Right renal pelvis (tissue), 4 donors: Measurements from ENCODE around the gene ZNF14. TPM values are rescaled to one million over a fixed set of nuclear protein-coding genes. Genes with fewer than 3 reads are reported as not detected.
"Not testable (repeated sequence)": the region's sequence is repeated elsewhere in the genome, so short reads cannot be mapped to it uniquely, and the experiment has no call there.

Experiments used
- DNase-seq, 4 donors: peaks; one replicate each; pipeline ENCODE4 v3.0.0-alpha.2; 2013; ENCODE audit warnings: low read depth in 4 of 4, low spot score in 3 of 4, missing footprints in 1 of 4
- polyA plus RNA-seq, 4 donors: library from polyadenylated mRNA; unstranded; fragments of 120-200 nt; gene quantifications; one replicate each; pipeline ENCODE4 v1.2.1, GENCODE V29; 2013; ENCODE audit not compliant: insufficient read length in 4 of 4

Gene ZNF14
- polyA plus RNA-seq, 4 donors: 14.5 to 17.8 (median 16.9) TPM

- no peak for DNase-seq
Observed at GRCh38 chr19:19697589-19697988, 35.3 kb downstream of the ZNF14 start.

- DNase-seq: no peak
Observed at GRCh38 chr19:19696386-19696785, 36.5 kb downstream of the ZNF14 start.

GRCh38 chr19:19691683-19692082 lies 41.2 kb downstream of the ZNF14 start:
- no peak for DNase-seq

GRCh38 chr19:19689023-19689422 lies 43.9 kb downstream of the ZNF14 start:
- DNase-seq: not testable (repeated sequence)

- DNase-seq: no peak
Observed at GRCh38 chr19:19687090-19687489, 45.8 kb downstream of the ZNF14 start.

- no peak for DNase-seq
Observed at GRCh38 chr19:19686580-19686979, 46.3 kb downstream of the ZNF14 start.

GRCh38 chr19:19686119-19686518 lies 46.8 kb downstream of the ZNF14 start:
- DNase-seq: not testable (repeated sequence)

GRCh38 chr19:19679176-19680073 lies 53.5 kb downstream of the ZNF14 start:
- DNase-seq: no peak

- no peak for DNase-seq
Observed at GRCh38 chr19:19677579-19677978, 55.3 kb downstream of the ZNF14 start.

GRCh38 chr19:19674315-19674714 lies 58.6 kb downstream of the ZNF14 start:
- DNase-seq: no peak

- DNase-seq: no peak
Observed at GRCh38 chr19:19672816-19673215, 60.1 kb downstream of the ZNF14 start.

GRCh38 chr19:19670070-19670551 lies 62.8 kb downstream of the ZNF14 start:
- no peak for DNase-seq

- peak; percentile 82 to 91 (median 85) for DNase-seq
Observed at GRCh38 chr19:19668230-19669012, 64.5 kb downstream of the ZNF14 start, which contains the start of gene ZNF101. Gene ZNF101, plus strand, starts transcription at chr19:19668839. Its CDS starts 125 bp downstream, at chr19:19668964.

- not testable (repeated sequence) for DNase-seq
Observed at GRCh38 chr19:19665420-19665948, 67.4 kb downstream of the ZNF14 start.

- peak; percentile 89 to 93 (median 92) for DNase-seq
Observed at GRCh38 chr19:19663256-19664120, 69.4 kb downstream of the ZNF14 start, which contains the start of gene ATP13A1. Gene ATP13A1, minus strand, starts transcription at chr19:19663676. Its CDS starts 10 bp downstream, at chr19:19663666.

GRCh38 chr19:19662871-19663255 lies 70.0 kb downstream of the ZNF14 start:
- no peak for DNase-seq

GRCh38 chr19:19662344-19662743 lies 70.6 kb downstream of the ZNF14 start:
- no peak for DNase-seq

GRCh38 chr19:19661675-19662251 lies 71.1 kb downstream of the ZNF14 start:
- no peak for DNase-seq

GRCh38 chr19:19661141-19661674 lies 71.7 kb downstream of the ZNF14 start:
- DNase-seq: no peak
